Astrocyte of the cerebellum (primary cell): ENCODE results near the gene ANKRD33B.
A peak's percentile ranks its signal among the peaks of the same experiment; 100 is the strongest.

Experiments
- DNase-seq: peaks from one replicate; pipeline ENCODE4 v3.0.0-alpha.2; 2011; ENCODE audit warnings: low read depth
- H3K4me3 ChIP-seq: 2 replicates; pipeline ENCODE4 v1.5.1; 2011; ENCODE audit warnings: mild to moderate bottlenecking, low read depth, low read length, moderate library complexity
- in situ Hi-C: cut with HindIII; loops from 2 replicates; pipeline ENCODE4 v1.10.0; 2017; ENCODE audit warnings: low sequenced_read_pairs
- TF ChIP-seq, protein P1 (sequence below): IDR thresholded peaks from 2 replicates; pipeline ENCODE4 v1.5.1; 2012; ENCODE audit warnings: low read length, low read depth, moderate library complexity, mild to moderate bottlenecking; ENCODE audit errors: missing control alignments

ANKRD33B gene

DNA sequence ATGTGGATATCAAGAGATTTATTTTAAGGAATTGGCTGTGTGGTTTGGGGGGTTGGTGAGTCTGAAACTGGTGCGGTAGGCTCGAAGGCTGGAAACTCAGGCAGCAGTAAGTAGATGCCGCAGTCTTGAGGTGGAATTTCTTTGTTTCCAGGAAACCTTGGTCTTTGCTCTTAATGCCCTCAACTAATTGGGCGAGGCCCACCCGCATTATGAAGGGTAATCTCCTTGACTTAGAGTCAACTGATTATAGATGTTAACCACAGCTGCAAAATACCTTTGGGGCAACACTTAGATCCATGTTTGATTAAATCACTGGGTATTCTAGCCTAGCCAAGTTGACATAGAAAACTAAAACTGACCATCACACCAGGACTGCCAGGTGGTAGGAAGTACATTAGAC, 83.8 kb downstream of the ANKRD33B start:
- in situ Hi-C loops, result no loop called here
- no peak overlapping the region for H3K4me3 ChIP-seq
- no peak for DNase-seq
- TF ChIP-seq, protein P1, sequence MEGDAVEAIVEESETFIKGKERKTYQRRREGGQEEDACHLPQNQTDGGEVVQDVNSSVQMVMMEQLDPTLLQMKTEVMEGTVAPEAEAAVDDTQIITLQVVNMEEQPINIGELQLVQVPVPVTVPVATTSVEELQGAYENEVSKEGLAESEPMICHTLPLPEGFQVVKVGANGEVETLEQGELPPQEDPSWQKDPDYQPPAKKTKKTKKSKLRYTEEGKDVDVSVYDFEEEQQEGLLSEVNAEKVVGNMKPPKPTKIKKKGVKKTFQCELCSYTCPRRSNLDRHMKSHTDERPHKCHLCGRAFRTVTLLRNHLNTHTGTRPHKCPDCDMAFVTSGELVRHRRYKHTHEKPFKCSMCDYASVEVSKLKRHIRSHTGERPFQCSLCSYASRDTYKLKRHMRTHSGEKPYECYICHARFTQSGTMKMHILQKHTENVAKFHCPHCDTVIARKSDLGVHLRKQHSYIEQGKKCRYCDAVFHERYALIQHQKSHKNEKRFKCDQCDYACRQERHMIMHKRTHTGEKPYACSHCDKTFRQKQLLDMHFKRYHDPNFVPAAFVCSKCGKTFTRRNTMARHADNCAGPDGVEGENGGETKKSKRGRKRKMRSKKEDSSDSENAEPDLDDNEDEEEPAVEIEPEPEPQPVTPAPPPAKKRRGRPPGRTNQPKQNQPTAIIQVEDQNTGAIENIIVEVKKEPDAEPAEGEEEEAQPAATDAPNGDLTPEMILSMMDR, result no peak

GRCh38 chr5:10648806-10649665, 85.2 kb downstream of the ANKRD33B start:
- DNase-seq, result no peak
- TF ChIP-seq, protein P1, result no peak
- H3K4me3 ChIP-seq, result no peak overlapping the region
- in situ Hi-C loops, result no loop called here

DNA sequence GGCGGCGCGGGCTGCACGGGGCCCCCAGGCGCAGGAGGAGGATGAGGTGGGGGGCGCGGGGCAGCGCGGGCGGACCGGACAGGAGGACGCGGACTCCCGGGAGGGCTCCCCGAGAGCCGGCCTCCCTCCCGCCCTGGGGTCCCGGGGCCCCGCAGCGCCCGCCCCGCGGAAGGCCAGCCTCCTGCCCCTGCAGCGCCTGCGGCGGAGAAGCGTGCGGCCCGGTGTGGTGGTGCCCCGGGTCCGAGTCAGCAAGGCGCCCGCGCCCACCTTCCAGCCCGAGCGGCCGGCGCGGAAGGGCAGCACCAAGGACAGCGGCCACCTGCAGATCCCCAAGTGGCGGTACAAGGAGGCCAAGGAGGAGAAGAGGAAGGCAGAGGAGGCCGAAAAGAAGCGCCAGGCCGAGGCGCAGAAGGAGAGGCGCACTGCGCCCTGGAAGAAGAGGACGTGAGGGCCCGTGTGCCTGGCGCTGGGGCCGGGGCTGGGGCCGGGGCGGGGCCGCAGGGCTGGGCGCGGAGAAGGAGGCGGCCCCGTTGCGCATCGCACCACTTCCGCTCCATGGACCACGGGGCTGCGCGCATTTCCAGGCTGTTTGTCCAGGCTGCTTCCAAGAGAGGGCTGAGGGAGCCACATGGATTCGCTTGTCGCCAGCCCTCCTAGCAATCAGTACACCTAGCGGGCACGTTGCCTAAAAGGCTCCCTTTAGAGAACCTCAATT, 86.0 kb downstream of the ANKRD33B start:
- in situ Hi-C loops, result no loop called here
- no peak for DNase-seq
- TF ChIP-seq, protein P1, result no peak

DNA sequence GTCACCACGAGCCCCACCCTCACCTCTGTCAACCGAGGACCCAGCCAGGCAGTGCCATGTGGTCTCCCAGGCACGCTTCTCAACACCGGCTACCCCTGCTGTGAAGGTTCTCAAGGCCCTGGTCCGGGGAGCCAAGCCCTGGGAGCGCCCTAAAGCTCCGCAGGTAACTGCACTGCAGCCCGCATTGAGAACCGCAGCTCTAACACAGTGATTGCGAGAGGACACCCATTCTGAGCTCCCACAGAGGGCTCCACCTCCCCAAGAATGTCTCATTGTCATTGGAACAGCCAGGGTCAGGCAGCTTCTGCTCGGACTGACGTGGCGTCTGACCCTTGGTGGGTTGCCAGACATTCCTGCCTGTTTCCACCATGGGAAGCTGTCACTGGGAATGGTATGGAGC, 88.3 kb downstream of the ANKRD33B start:
- no peak overlapping the region for H3K4me3 ChIP-seq
- no peak for DNase-seq
- TF ChIP-seq, protein P1, result no peak
- in situ Hi-C loops, result no loop called here

More for the DNA sequence above, 86.0 kb downstream of the ANKRD33B start:
- no peak overlapping the region for H3K4me3 ChIP-seq

DNA sequence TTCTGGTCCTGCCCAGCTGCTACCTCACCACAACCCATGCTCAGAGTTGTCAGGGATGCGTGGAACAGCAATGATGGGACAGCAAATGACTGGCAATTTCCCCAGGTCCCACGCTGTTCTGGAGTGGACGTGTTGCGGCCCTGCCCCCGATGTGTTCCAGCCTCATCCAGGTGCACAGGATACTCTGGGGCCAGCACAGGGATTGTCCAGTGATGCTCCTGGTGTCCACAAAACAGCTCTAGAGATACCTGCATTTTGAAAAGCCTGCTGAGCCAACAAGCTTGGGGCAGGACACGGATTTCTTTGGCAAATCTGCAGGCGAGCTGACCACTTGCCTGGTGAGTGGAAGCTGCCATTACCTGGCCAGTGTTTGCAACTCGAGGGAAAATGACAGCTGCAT, 88.7 kb downstream of the ANKRD33B start:
- no peak for DNase-seq
- in situ Hi-C loops, result no loop called here
- H3K4me3 ChIP-seq, result no peak overlapping the region
- TF ChIP-seq, protein P1, result no peak

DNA sequence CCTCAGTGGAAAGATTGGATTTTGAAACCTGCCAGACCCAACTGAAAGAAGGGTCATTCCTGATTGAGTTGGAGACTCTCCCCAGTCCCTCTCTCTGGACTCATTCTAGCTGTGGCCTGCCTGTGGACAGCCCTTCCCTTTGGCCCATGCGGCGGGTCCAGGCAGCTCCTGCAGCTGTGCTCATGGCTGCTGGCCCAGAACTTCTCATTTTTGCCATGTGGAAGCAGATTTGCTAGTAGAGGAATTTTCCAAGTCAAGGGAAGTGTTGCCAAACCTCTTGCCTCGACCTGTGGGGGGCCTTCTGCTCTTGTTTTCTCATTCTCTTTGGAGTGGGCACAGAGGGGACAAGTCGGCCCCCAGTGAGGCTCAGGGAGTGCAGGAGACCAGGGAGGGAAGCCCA, 89.2 kb downstream of the ANKRD33B start:
- TF ChIP-seq, protein P1, result no peak
- no peak overlapping the region for H3K4me3 ChIP-seq
- in situ Hi-C loops, result no loop called here
- DNase-seq, result peak; percentile 76
